ENCODE data around the gene CDYL. TPM values are rescaled to one million over a fixed set of nuclear protein-coding genes. Genes with fewer than 3 reads are reported as not detected.

Gene CDYL
- total and polyA plus RNA-seq, 7 donors, result 10.0 to 30.0 (median 19.9) TPM

- no peak overlapping the region for H3K27ac ChIP-seq
- H3K4me1 ChIP-seq, result peaks cover 35% of the 10 kb centered on the region
- H3K9me3 ChIP-seq, result no peaks in the 10 kb centered on the region
- H3K4me3 ChIP-seq, result no peak overlapping the region
- no peaks in the 10 kb centered on the region for H3K27me3 ChIP-seq (ENCODE audit: insufficient read depth in 3 of 3, low read length in 2 of 3)
- ATAC-seq (peak in 2 of 4 donors; percentile 56 to 65), DNase-seq (no peak)
- TF ChIP-seq, protein P1, sequence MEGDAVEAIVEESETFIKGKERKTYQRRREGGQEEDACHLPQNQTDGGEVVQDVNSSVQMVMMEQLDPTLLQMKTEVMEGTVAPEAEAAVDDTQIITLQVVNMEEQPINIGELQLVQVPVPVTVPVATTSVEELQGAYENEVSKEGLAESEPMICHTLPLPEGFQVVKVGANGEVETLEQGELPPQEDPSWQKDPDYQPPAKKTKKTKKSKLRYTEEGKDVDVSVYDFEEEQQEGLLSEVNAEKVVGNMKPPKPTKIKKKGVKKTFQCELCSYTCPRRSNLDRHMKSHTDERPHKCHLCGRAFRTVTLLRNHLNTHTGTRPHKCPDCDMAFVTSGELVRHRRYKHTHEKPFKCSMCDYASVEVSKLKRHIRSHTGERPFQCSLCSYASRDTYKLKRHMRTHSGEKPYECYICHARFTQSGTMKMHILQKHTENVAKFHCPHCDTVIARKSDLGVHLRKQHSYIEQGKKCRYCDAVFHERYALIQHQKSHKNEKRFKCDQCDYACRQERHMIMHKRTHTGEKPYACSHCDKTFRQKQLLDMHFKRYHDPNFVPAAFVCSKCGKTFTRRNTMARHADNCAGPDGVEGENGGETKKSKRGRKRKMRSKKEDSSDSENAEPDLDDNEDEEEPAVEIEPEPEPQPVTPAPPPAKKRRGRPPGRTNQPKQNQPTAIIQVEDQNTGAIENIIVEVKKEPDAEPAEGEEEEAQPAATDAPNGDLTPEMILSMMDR (IDR thresholded peaks at IDR 0.05), result no peak
- 51 to 69% (median 54%) methylated on average over 11 of the region's 11 CpGs for WGBS, 3 donors
- no peaks in the 10 kb centered on the region for H3K36me3 ChIP-seq (ENCODE audit: insufficient read depth in 1 of 2, low read depth in 1 of 2)
- intact Hi-C loops (cut with DNase I), result loop anchor here (10.0 kb wide), 3 partner anchors 127 to 617 kb away; partner anchors contain the start of gene CDYL (in 1 of the 2)
These were observed 155.5 kb downstream of the CDYL start for GRCh38 chr6:4931530-4932227.

GRCh38 chr6:4932228-4932903, 156.2 kb downstream of the CDYL start:
- no peak overlapping the region for H3K4me3 ChIP-seq
- DNase-seq (no peak), ATAC-seq (no peak)
- TF ChIP-seq, protein P1 (IDR thresholded peaks at IDR 0.05), result no peak
- intact Hi-C loops (cut with DNase I), result loop anchor here (10.0 kb wide), 3 partner anchors 128 to 618 kb away; partner anchors contain the start of gene CDYL (in 1 of the 2)
- 80 to 88% (median 83%) methylated on average over 8 of the region's 8 CpGs for WGBS, 3 donors
- H3K9me3 ChIP-seq, result no peaks in the 10 kb centered on the region
- H3K27me3 ChIP-seq (ENCODE audit: insufficient read depth in 3 of 3, low read length in 2 of 3), result no peaks in the 10 kb centered on the region
- H3K36me3 ChIP-seq (ENCODE audit: insufficient read depth in 1 of 2, low read depth in 1 of 2), result no peaks in the 10 kb centered on the region
- H3K27ac ChIP-seq, result no peak overlapping the region
- peaks cover 35% of the 10 kb centered on the region for H3K4me1 ChIP-seq

DNA sequence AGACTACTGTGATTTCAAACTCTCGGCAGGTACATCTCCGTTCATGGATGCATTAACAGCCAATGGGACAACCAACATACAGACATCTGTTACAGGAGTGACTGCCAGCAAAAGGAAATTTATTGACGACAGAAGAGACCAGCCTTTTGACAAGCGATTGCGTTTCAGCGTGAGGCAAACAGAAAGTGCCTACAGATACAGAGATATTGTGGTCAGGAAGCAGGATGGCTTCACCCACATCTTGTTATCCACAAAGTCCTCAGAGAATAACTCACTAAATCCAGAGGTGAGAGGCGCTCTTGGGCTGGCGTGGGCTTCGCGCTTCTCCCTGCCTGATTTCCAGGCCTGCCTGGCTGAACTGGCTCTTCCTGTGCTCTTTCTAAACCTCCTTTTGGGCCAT, 159.3 kb downstream of the CDYL start:
- TF ChIP-seq, protein P1 (IDR thresholded peaks at IDR 0.05), result no peak
- intact Hi-C loops (cut with DNase I), result loop anchor here (10.0 kb wide), 3 partner anchors 131 to 621 kb away; partner anchors contain the start of gene CDYL (in 1 of the 2)
- Histone ChIP-seq H3K4me1 (peaks cover 24% of the 10 kb centered on the region), H3K9me3 (no peaks in the 10 kb centered on the region), H3K4me3 (no peak overlapping the region), H3K27ac (no peak overlapping the region), H3K27me3 (ENCODE audit: insufficient read depth in 3 of 3, low read length in 2 of 3) (no peaks in the 10 kb centered on the region), H3K36me3 (ENCODE audit: insufficient read depth in 1 of 2, low read depth in 1 of 2) (no peaks in the 10 kb centered on the region)
- WGBS, 3 donors, result 94 to 95% (median 95%) methylated on average over 10 of the region's 10 CpGs
- ATAC-seq (no peak), DNase-seq (no peak)

GRCh38 chr6:4935975-4936680, 159.9 kb downstream of the CDYL start:
- ATAC-seq (no peak), DNase-seq (no peak)
- Histone ChIP-seq H3K9me3 (no peaks in the 10 kb centered on the region), H3K4me1 (peaks cover 18% of the 10 kb centered on the region), H3K4me3 (no peak overlapping the region), H3K27me3 (ENCODE audit: insufficient read depth in 3 of 3, low read length in 2 of 3) (no peaks in the 10 kb centered on the region), H3K27ac (no peak overlapping the region), H3K36me3 (ENCODE audit: insufficient read depth in 1 of 2, low read depth in 1 of 2) (no peaks in the 10 kb centered on the region)
- TF ChIP-seq, protein P1 (IDR thresholded peaks at IDR 0.05), result no peak
- intact Hi-C loops (cut with DNase I), result loop anchor here (10.0 kb wide), 3 partner anchors 131 to 621 kb away; partner anchors contain the start of gene CDYL (in 1 of the 2)
- 67 to 79% (median 73%) methylated on average over 13 of the region's 13 CpGs for WGBS, 3 donors
